Stimulated activated CD4-positive, alpha-beta T cell treated with anti-CD3 and anti-CD28 coated beads, Interleukin-12 subunit alpha, Interleukin-12 subunit beta, amount 100 ng/mL, for 24 hours (primary cell): ENCODE measurements around the gene CTPS2.
"Not testable (repeated sequence)": the region's sequence is repeated elsewhere in the genome, so short reads cannot be mapped to it uniquely, and the experiment has no call there.

Experiments
- DNase-seq, 2 experiments: peaks; one replicate each; pipeline ENCODE4 v3.0.0-alpha.2; 2020; ENCODE audit warnings: low read depth in 2 of 2

The CTPS2 gene, protein sequence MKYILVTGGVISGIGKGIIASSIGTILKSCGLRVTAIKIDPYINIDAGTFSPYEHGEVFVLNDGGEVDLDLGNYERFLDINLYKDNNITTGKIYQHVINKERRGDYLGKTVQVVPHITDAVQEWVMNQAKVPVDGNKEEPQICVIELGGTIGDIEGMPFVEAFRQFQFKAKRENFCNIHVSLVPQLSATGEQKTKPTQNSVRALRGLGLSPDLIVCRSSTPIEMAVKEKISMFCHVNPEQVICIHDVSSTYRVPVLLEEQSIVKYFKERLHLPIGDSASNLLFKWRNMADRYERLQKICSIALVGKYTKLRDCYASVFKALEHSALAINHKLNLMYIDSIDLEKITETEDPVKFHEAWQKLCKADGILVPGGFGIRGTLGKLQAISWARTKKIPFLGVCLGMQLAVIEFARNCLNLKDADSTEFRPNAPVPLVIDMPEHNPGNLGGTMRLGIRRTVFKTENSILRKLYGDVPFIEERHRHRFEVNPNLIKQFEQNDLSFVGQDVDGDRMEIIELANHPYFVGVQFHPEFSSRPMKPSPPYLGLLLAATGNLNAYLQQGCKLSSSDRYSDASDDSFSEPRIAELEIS

GRCh38 chrX:16712548-16713155, at the start of gene CTPS2:
Gene CTPS2 (minus strand): TSS chrX:16712669. CDS start chrX:16702902, 9,767 bp downstream.
- DNase-seq = peak; percentile 5 to 32

GRCh38 chrX:16761500-16761899, 49.0 kb upstream of the CTPS2 start:
- DNase-seq = not testable (repeated sequence)

- no peak for DNase-seq
Observed at GRCh38 chrX:16756724-16757123, 44.3 kb upstream of the CTPS2 start.

DNA sequence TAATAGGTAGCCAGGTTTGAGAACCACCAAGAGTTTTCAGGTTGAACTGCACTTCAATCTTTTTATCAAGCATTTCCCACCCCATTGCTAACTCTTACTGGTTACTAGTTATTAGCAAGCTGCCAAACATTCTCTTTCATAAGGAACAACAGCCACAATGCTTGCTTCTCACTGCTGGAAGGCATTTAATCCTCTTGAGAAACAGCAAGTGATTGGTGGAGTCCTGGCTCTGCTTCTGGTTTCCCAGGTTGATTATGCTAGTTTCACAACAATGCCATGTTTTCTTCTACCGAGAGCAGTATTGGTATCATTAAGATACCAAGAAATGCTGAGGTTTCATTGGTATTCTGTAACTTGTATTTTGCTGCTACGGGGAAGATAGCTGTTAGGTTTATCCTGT, 41.5 kb upstream of the CTPS2 start:
- no peak for DNase-seq

- no peak for DNase-seq
Observed at GRCh38 chrX:16750136-16750535, 37.7 kb upstream of the CTPS2 start.

DNA sequence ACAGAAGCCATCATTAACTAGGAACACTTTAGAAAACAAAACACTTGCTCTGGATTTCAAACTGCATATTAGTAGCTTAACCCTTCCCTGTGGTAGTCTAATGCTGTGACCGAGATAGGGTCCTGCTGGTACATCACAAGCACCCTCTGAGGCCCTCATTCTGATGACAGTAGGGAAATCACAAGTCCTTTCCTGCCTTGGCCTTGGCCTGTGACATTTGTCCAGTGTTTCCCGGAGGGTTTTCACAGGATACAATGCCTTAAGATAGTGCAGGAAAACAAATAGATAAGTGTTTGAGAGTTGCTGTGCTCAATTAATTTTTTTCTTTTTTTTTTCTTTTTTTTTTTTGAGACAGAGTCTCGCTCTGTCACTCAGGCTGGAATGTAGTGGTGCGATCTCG, 36.0 kb upstream of the CTPS2 start:
- DNase-seq = no peak

DNA sequence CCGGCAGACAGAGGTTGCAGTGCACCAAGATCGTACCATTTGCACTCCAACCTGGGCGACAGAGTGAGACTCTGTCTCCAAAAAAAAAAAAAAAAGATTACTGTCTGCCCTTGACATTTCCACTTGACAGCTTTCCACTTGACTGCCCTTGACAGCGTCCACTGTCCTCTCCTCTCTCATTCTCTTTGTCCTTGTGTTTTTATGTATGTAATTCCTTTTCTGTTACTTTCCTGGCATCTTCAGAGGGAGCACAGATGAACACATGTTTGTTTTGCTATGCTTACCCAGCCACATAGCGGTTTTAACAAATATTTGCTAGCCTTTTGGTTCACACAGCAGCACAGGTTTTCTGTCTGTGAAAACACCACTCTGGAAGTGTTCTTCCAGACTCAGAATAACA, 33.2 kb upstream of the CTPS2 start:
- no peak for DNase-seq

DNA sequence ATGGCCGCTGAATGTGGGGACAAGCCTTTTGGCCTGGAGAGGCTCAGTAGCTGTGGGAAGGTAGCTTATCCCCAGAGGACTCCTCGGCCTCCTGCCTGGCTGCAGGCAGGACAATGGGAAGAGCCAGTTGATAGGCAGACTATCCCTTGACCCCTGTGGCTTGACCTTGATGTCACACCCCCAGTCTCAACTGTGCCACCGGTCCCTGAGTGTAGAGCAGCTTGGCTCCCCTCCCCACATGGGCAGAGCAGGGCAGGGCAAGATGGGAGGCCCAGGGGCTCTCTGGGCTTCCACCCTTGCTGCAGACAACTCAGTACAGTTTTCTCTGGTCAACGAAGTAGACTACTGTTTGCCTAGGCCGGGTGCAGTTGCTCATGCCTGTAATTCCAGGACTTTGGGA, 32.6 kb upstream of the CTPS2 start:
- DNase-seq = no peak

DNA sequence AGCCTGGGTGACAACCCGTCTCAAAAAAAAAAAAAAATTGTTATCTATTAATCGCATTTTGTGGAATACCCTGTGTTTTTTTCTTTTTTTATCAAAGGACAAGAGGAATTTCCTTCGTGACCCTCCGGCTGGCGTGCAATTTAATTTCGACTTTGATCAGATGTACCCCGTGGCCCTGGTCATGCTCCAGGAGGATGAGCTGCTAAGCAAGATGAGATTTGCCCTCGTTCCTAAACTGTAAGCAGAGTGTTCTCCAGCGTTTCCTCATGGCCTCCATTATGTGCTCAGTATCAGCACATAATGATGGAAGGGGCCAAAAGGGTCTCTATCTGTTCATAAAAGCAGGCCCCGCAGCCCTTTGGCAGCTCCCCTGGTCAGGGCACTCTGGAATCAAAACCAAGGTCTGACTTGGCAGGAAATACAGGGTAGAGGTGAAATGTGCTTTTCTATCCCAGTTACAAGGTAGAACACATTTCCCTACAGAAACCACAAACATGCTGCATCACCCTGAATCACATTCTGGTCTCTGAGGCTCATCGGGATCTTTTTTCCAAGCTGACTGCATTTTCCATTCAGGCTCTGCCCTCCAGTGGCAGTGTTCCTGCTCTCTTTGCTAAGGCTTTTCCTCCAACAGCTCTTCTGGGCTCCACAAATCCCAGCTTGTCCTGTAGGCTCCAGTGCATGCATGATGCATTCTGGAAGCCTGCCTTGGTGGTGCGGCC, 31.3 kb upstream of the CTPS2 start:
- DNase-seq = no peak

GRCh38 chrX:16739574-16739973, 27.1 kb upstream of the CTPS2 start:
- no peak for DNase-seq

DNA sequence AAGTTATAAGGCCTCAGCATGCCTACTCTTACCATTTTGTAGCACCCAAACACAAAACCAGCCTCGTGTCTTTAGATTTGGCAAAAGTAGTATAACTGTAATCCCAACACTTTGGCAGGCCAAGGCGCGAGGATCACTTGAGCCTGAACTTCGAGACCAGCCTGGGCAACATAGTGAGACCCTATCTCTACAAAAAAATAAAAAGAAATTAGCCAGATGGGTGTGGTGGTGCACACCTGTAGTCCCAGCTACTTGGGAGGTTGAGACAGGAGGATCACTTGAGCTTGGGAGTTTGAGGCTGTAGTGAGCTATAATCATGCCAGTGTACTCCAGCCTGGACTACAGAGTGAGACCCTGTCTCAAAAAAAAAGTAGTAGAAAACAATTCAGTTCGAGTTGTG, 24.6 kb upstream of the CTPS2 start:
- no peak for DNase-seq

DNA sequence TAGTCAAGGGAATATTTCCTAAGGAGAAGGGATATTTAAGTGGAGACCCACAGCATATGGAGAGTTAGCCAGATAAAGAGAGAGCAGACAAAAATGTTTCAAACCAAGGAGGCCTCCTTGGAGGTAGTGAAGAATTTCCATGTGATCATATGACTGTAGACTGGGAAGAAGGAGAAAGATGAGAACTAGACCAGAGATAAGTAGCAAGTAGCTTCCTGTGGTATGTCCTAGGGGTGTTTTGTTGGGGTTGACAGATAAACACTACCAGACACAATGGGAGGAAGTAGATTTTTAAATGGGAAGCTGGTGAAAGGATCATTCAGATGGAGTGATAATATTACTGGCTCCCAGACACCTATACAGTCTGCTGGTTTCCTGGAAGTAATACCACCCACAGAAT, 20.5 kb upstream of the CTPS2 start:
- no peak for DNase-seq

DNA sequence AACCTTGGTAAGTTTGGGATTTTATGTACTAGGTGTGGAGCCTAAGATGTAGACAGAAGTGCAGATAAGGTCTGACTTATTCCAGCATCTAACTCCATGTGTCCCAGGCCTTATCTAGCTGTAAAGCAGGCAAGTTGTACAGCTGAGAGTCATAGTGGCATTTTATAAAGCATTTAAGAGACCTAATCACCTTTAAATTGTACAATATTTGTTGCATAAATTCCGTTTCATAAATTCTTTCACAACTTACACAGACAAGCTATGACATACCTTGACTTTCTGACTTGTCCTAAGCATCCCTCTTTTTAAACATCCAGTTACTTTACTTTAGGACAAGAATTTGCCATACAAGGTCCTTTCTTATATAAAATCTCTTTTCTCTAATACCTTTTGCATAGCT, 18.0 kb upstream of the CTPS2 start:
- no peak for DNase-seq

DNA sequence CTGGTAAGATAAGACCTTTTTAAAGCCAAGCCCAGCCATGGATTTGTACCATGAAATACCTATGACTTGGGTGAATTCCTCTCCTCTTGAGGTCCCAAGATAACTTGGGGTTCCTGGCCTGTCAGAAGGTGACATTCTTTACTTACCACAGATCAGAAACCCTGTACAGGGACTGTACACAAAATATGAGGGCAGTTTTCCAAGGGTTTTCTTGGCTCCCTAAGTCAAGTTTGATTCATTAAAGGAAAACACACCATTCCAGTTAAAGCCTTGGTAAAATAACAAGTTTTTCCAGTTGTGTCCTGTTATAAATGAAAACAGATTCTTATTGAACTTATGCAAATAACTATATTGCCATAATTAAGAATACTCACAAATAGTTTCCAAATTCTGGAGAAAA, 15.2 kb upstream of the CTPS2 start:
- DNase-seq = no peak

DNA sequence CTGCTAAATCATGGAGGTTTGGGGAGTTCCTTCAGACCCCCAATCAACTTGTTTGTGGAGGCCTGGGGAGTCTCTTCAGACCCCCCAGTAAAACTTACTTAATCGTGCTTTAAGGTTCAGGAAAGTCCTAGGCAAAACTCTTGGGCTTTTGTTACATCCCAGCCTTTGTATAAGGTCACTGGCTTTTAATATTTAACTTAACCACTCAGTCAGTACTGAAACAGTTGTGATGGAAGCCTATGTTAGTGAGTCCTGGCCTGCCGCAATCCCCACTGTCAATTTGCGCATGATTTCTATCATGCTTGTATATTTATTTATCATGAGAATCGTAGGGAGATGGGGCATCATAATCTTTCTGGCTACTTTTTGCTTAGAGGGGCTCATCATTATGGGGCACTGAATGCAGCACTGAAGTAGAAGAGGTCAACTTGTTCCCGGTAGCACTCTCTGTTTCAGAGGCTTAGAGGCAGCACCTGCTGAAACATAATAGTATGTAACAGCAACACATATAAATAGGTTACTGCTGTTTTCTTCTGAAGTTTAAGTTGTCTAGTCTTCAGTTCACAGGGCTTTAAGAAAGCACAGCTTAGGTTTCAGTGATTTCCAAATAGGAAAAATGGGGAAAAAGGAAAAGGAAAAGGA, 14.0 kb upstream of the CTPS2 start:
- DNase-seq = not testable (repeated sequence)

DNA sequence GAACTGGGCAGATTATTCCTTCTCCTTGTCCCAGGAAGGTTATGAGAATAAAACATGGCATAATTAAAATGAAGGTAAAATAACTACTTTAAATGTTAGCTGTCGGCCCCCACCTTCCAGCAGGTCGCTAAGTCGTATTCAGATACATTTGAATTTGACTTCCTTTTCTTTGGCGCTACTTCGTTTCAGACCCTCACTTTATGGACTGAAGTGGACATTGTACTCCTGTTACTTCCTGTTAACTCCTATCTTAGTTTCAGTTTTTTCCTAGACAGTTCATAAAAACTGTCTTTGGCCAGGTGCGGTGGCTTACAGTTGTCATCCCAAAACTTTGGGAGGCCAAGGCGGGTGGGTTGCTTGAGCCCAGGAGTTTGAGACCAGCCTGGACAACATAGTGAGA, 12.6 kb upstream of the CTPS2 start:
- no peak for DNase-seq

DNA sequence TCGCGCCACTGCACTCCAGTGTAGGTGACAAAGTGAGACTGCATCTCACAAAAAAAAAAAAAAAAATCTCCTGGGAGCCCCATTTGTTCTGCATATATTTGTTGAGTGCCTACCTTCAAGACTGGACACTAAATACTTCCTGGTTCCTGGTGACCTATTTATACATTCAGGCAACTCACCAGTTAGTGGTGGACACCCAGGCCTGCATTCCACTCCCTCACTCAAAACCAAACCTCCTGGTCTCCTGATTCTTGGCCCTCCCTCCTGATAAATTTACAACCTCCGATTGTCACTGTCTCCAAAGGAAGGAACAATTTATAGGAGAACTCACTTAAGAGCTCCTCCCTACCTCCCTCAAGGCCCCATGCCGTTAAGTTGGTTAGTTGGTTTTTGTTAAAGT, 10.0 kb upstream of the CTPS2 start:
- no peak for DNase-seq

- peak; percentile 82 to 83 for DNase-seq
Observed at GRCh38 chrX:16719334-16720084, 7.0 kb upstream of the CTPS2 start, which contains the start of gene SYAP1. Gene SYAP1 (plus strand): TSS chrX:16719612. CDS start chrX:16719725, 113 bp downstream.

DNA sequence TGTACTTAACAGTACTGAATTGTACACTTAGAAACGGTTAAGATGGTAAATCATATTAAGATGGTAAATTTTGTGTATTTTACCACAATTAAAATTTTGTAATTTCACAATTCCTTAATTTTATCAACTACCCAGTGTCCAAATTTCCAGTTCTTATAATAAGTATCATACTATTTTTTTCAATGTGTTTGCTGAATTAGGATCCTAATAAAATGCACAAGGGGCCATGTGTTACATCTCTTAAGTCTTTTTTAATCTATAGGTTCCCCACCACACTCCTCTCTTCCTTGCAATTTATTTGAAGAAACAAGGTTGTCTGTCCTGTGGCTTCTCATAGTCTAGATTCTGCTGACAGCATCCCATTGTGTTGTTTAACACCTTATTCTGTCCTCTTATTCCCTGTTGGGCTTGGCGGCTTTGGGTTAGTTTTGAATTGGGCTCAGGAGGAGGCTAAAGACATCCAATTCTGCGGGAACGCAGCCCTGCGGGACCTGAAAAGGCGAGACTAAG, 6.4 kb upstream of the CTPS2 start:
- DNase-seq = no peak

DNA sequence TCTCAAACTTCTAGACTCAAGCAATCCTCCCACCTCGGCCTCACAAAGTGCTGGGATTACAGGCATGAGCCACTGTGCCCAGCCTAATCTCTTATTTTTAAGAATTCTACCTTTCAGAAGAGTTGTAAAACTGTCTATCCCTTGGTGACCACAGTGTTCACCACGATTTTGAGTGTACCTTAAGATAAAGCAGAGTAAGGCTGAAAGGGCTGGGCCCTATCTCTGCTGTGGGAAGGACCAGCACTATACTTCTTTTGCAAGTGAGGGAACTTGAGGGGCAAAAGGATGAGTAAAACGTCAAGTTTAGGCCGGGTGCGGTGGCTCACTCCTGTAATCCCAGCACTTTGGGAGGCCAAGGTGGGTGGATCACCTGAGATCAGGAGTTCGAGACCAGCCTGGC, 4.0 kb upstream of the CTPS2 start:
- not testable (repeated sequence) for DNase-seq

DNA sequence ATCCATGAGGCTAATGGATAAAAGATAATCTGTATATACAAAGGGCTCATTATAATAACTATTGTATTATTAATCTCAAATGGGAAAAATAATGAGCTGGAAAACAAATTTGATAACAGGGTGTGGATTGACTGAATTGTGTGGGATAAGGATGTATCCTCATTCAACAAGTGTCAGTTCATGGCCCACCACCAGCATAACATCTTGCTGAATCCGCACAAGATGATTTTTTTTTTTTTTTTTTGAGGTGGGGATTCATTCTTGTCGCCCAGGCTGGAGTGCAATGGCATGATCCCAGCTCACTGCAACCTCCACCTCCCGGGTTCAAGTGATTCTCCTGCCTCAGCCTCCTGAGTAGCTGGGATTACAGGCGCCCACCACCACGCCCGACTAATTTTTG, 3.2 kb upstream of the CTPS2 start:
- DNase-seq = not testable (repeated sequence)
